GM06990 (cell line): ENCODE data around the gene TRHDE.
A peak's percentile ranks its signal among the peaks of the same experiment; 100 is the strongest.

Experiments used
- DNase-seq: peaks from one replicate; pipeline ENCODE4 v3.0.0-alpha.2; 2011; ENCODE audit not compliant: insufficient read length; ENCODE audit errors: extremely low read depth
- H3K27me3 ChIP-seq: replicated peaks from 2 replicates; pipeline ENCODE4 v1.6.0; 2011; ENCODE audit warnings: low read length; ENCODE audit not compliant: control insufficient read depth, insufficient read depth
- H3K36me3 ChIP-seq: 2 replicates; pipeline ENCODE4 v1.5.1; 2011; ENCODE audit warnings: low read length; ENCODE audit not compliant: control insufficient read depth, insufficient read depth
- H3K4me3 ChIP-seq: replicated peaks from 2 replicates; pipeline ENCODE4 v1.5.1; 2011; ENCODE audit warnings: low read depth, mild to moderate bottlenecking, control low read depth, low read length
- TF ChIP-seq, protein P1 (sequence below): IDR thresholded peaks from 2 replicates; pipeline ENCODE4 v1.5.1; 2011; ENCODE audit warnings: low read length, control low read depth, mild to moderate bottlenecking, inconsistent platforms; ENCODE audit not compliant: insufficient read depth, poor library complexity, severe bottlenecking

Gene TRHDE

DNA sequence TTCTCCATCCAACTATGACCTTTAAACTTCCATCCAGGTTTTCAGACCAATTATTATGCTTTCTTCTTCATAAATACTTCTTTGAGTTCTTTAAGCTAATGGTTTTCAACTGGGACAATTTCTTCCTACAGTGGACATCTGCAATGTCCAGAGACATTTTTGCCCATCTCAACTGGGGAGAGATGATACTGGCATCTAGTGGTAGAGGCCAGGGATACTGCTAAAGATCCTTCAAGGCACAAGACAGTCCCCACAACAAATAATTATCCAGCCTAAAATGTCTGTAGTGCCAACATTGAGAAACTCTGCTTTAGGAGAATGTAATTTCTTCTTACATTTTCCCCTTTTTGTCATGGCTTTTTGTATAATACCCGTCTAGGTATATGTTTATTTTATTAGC lies 10.6 kb downstream of the TRHDE start:
- H3K27me3 ChIP-seq: no peaks in the 10 kb centered on the region
- H3K36me3 ChIP-seq: no peaks in the 10 kb centered on the region
- TF ChIP-seq, protein P1, sequence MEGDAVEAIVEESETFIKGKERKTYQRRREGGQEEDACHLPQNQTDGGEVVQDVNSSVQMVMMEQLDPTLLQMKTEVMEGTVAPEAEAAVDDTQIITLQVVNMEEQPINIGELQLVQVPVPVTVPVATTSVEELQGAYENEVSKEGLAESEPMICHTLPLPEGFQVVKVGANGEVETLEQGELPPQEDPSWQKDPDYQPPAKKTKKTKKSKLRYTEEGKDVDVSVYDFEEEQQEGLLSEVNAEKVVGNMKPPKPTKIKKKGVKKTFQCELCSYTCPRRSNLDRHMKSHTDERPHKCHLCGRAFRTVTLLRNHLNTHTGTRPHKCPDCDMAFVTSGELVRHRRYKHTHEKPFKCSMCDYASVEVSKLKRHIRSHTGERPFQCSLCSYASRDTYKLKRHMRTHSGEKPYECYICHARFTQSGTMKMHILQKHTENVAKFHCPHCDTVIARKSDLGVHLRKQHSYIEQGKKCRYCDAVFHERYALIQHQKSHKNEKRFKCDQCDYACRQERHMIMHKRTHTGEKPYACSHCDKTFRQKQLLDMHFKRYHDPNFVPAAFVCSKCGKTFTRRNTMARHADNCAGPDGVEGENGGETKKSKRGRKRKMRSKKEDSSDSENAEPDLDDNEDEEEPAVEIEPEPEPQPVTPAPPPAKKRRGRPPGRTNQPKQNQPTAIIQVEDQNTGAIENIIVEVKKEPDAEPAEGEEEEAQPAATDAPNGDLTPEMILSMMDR: peak; percentile 47
- no peak for DNase-seq
- H3K4me3 ChIP-seq: no peak overlapping the region

DNA sequence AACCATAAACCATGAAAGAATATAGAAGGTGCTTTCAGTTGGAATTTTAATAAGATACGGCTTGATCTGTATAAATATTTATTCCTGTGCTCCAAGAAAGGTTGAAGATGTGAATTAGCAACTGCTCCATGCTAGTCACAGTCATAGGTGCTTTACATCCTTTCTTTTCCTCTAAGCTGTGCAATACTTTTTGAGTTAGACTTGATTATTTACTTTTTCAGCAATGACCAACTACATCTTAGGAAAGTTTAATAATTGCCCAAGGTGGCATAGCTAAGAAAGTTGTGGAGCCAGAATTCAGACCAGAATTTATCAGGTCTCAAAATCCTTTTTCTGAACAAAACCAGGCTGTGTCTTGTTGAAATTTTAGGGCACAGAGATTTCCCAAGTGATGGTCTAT lies 13.7 kb downstream of the TRHDE start:
- Histone ChIP-seq H3K4me3 (no peak overlapping the region), H3K27me3 (no peaks in the 10 kb centered on the region), H3K36me3 (no peaks in the 10 kb centered on the region)
- no peak for DNase-seq
- TF ChIP-seq, protein P1: no peak

DNA sequence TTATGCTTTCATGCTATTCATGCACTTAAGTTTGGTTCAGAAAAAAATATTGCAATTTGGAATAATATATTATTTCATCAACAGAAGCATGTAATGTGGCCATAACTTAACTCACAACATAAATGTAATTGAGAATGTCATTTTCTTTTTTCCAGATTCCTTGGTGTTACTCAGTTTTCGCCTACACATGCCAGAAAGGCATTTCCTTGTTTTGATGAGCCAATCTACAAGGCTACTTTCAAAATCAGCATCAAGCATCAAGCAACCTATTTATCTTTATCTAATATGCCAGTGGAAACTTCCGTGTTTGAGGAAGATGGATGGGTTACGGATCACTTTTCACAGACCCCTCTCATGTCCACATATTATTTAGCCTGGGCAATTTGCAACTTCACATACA lies 14.4 kb downstream of the TRHDE start:
- Histone ChIP-seq H3K36me3 (no peaks in the 10 kb centered on the region), H3K4me3 (no peak overlapping the region), H3K27me3 (no peaks in the 10 kb centered on the region)
- TF ChIP-seq, protein P1: no peak
- DNase-seq: no peak

DNA sequence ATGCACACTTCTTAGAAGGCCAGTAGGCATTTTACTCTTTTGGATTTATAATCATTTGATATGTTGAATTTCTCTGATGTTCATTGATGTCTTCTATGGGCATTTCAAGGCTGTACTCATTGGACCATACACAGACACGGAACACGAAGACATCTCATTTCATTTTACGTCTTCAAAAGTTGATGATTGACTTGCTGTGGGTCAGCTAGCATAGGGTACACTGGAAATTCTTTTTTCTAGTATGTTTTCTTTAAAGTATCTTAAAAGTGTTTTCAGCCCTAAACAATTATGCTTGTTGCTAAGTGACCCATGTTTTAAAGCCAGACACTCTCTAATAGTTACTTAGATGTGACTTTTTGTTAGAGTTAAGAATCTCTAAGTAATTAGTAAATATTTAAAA lies 16.3 kb downstream of the TRHDE start:
- Histone ChIP-seq H3K4me3 (no peak overlapping the region), H3K36me3 (no peaks in the 10 kb centered on the region)

DNA sequence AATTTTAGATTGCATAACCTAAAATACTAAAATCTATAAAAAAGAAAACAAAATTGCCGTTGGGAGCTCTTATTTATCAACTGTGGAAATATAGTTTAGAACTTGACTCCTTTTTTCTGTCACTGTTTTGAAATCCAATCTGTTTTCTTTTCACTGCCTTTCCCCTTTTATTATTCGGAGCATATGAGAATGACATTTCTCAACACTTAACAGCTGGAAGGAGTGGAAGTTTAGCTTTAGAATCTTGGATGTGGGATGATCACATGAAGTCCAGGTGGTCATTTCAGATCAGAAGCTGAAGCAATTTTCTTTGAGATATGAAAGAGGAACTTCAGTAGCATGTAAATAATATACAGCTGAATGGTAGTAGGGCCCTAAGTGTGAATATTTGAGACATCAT lies 16.7 kb downstream of the TRHDE start:
- Histone ChIP-seq H3K27me3 (no peaks in the 10 kb centered on the region), H3K36me3 (no peaks in the 10 kb centered on the region), H3K4me3 (no peak overlapping the region)
- DNase-seq: no peak
- TF ChIP-seq, protein P1: no peak

More for the DNA sequence above, 16.3 kb downstream of the TRHDE start:
- TF ChIP-seq, protein P1: no peak
- H3K27me3 ChIP-seq: no peaks in the 10 kb centered on the region
- DNase-seq: no peak

DNA sequence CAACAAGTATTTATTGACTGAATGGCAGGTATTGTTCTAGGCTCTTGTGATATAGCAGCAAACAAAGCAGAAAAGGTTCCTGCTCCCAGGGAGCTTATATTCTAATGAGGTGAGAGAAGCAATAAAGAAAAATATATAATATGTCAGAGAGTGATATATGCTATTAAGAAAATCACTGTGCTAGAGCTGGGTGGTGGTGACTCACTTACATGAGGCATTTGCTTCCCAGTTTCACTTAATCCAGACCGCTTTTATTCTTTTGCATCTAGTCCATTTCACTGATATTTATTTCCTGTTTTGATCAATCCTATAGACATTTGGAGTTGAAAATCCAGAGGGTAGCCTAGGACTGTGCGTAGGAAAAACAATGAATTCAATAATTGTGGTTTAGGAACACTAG lies 17.5 kb downstream of the TRHDE start:
- Histone ChIP-seq H3K36me3 (no peaks in the 10 kb centered on the region), H3K4me3 (no peak overlapping the region), H3K27me3 (no peaks in the 10 kb centered on the region)
- DNase-seq: no peak
- TF ChIP-seq, protein P1: no peak
